Muscle of arm (tissue), 12 donors: Measurements from ENCODE around the gene KCNQ1. TPM values are rescaled to one million over a fixed set of nuclear protein-coding genes. Genes with fewer than 3 reads are reported as not detected.
"Not testable (repeated sequence)": the region's sequence is repeated elsewhere in the genome, so short reads cannot be mapped to it uniquely, and the experiment has no call there.

Experiments used
- DNase-seq: peaks from one replicate; pipeline ENCODE4 v3.0.0-alpha.2; 2013
- polyA plus RNA-seq, 12 donors: library from polyadenylated mRNA; unstranded; fragments of 120-200 nt; gene quantifications; one replicate each; pipeline ENCODE4 v1.2.1, GENCODE V29; 2013; ENCODE audit not compliant: insufficient read length in 12 of 12

The KCNQ1 gene
- polyA plus RNA-seq, 12 donors = 1.3 to 2.5 (median 2.0) TPM; not detected in 2

DNA sequence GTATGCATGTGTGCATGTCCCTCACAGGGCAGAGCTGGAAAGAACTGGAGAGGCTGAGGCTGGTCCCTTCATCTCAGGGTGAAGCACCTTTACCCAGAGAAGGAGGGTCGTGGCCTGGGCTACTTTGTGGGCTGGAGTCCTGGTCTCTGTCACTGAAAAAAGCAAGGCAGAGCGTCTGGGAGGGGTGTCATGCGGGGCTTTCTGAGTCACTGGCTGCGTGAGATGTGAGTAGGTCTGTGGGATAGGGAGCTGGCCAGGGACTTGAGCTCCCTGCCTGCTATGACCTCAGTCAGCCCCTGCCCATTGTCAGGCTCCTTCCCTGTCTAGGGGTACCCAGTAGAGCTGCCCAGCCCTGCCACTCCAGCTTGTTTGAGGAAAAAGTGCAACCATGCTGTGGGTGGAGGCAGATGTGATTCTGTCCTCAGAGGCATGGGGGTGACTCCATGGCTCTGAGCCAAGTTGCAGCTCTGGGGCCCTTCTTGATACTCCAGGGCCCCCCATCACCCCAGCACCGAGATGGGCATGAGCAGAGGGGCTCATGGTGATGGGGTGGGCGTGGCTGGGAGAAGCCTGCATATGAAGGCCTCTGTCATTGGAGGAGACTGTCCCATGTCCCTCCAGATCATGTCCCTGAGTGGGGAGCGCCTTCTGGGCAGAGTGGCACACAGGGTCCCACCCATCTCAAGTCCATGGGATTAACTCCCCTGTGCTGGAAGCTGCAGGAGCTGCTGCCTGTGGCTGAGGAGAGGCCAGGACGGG is 27.8 kb downstream of the KCNQ1 start:
- DNase-seq = no peak

DNA sequence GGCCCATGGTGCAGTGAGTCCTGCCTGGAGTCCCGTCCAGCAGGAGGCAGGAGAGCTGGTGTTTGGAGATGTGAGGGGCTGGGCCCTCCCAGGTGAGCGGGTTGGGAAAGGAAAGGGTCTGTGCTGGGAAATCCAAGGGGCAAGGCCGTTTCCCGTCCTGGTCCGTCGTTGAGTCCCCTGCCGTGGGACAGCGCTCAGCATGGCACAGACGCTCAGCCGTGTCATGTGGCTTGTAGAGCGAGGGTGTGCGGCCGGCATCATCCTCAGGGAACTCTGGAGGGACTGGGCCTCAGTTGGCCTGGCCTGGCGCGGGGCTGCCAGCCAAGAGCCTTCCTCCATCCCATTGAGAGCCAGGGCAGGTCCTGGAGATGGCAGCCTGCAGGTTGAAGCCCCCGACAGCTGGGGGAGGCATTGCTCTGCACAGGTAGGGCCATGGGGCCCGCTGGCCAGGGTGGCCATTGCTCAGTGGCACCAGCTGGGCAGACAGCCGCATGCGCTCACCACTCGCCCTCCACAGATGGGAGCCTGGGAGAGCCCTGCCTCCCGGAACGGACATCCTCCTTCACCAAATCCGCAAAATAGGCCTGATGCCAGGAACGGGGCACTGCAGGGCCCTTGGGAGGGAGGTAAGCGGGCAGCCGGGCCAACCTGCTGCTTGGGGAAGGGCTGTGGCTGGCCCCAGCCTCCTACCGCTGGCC is 28.7 kb downstream of the KCNQ1 start:
- no peak for DNase-seq

DNA sequence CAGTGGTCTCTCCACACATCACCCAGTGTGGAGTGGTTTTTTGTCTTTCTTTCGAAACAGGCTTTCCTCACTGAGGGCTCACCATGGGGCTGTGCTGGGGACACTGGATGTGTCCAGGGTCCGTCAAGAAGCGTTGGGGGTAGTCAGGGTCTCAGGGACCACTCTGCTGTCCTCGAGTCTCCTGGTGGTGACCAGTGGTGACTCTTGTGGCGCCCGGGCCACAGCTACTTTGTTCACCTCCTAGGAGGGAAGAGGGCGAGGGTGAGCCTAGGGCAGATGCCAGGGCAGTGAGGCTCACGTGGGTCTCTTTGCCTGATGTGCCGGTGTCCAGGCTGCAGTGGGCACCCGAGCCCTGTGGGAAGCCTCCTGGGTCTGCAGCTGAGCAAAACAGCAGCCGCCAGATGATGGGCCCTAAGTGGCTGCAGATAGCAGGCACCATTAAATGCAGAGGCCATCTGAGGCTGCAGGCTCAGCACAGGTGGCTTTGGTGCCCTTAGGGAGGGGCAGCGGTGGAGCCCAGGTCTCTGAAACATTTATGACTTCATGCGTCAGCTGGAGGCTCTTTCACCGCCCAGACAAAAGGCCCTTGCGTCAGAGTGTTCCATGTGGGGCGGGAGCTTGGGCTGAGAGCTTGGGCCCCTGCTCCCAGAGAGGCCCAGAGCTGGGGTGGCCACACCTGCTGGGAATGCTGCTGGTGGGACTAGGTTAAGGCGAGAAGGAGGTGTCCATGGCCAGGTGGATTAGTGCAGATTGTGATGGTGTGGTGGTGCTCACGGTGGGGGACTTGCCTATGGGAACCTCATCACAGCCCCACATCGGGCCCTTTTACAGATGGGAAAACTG is 29.5 kb downstream of the KCNQ1 start:
- DNase-seq = no peak

- DNase-seq = no peak
Observed at GRCh38 chr11:2475136-2475918, 30.5 kb downstream of the KCNQ1 start.

GRCh38 chr11:2477254-2477653 is 32.4 kb downstream of the KCNQ1 start:
- DNase-seq = no peak

GRCh38 chr11:2477936-2478335 is 33.1 kb downstream of the KCNQ1 start:
- no peak for DNase-seq

GRCh38 chr11:2480067-2480873 is 35.5 kb downstream of the KCNQ1 start:
- DNase-seq = not testable (repeated sequence)

DNA sequence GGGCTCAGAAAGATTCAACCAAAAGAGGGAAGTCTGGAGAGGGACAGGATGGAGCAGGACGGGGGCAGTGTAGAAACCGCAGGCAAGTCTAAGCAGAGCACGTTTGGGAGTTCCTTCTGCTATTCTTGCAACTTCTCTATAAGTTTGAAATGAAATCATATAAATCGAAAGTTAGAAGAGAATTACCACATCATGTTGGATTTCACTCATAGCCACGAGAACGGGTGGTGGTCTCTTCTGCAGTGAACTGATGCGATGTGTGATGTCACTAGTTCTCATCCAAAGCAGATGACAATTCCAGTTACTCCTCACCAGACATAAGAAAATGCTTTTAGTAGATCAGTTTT is 36.0 kb downstream of the KCNQ1 start:
- no peak for DNase-seq

- no peak for DNase-seq
Observed at GRCh38 chr11:2481253-2481652, 36.4 kb downstream of the KCNQ1 start.

GRCh38 chr11:2482204-2482603 is 37.4 kb downstream of the KCNQ1 start:
- no peak for DNase-seq

GRCh38 chr11:2482745-2483144 is 37.9 kb downstream of the KCNQ1 start:
- no peak for DNase-seq

DNA sequence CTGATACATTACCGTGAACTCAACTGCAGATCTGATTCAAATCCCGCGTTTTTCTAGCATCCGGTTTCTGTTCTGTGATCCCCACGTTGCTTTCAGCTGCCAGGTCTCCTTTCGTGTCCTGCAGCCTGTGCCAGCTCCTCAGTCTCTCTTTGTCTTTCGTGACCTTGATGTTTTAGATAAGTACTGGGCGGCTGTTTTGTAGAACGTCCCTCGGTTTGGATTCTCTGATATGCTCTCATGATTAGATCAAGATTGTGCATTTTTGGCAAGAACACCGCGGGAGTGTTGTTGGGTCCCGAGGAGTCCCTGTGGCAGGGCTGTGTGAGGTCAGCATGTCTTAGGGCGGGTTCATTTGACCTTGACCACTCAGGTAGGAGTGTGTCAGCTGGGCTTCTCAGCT is 38.6 kb downstream of the KCNQ1 start:
- DNase-seq = no peak

DNA sequence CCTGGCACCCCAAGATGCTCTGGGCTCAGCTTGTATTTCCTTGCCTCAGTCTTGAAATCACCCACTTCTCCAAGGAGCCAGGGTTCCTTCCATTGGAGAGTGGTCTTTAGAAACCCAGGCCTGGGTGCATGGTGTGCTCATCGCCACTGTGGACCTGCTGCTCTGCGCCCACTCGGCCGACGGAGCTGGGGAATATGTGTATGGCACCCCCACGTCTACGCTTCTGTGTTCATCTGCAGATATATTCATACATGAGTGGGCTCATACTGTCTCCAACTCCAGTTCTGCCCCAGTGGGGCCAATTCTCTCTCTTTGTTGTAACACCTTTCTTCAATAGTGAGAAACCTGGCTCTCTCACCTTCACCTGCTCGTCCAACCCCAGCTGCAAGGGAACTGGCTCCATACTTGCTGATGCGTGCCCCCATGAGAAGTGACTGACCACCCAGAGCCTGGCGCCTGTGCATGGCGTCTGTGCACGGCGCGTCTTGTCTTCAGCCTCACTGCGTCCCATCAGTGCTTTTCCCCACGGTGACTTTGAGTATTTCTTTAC is 39.8 kb downstream of the KCNQ1 start:
- no peak for DNase-seq

DNA sequence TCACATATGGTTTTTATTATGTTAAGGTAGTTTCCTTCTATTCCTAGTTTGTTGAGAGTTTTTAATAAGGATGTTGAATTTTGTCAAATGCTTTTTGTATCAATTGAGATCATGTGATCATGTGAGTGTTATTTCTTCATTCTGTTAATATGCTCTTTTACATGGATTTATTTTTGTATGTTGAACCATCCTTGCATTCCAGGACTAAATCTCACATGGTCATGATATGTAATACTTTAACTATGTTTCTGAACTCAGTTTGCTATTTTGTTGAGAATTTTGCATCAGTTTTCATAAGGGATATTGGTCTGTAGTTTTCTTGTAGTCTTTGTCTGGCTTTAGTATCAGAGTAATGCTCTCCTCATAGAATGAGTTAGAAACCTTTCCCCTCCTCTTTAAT is 43.2 kb downstream of the KCNQ1 start:
- no peak for DNase-seq

GRCh38 chr11:2489083-2489482 is 44.3 kb downstream of the KCNQ1 start:
- no peak for DNase-seq

- DNase-seq = not testable (repeated sequence)
Observed at GRCh38 chr11:2497951-2498350, 53.1 kb downstream of the KCNQ1 start.

DNA sequence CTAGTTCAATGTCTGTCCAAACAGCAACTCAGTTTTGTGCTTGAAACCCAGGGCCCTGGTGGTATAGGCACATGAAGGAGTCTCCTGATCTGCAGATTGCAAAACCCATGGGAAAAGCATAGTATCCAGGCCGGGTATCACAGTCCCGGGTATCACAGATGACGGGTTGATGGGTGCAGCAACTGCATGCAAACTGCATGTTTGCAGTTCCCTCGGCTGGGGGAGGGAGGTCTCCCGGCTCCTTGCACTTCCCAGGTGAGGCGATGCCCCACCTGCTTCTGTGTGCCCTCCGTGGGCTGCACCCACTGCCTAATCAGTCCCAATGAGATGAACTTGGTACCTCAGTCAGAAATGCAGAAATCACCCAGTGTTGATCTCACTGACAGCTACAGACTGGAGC is 53.9 kb downstream of the KCNQ1 start:
- no peak for DNase-seq

GRCh38 chr11:2507212-2507901 is 62.5 kb downstream of the KCNQ1 start:
- DNase-seq = no peak

GRCh38 chr11:2507945-2508749 is 63.3 kb downstream of the KCNQ1 start:
- DNase-seq = no peak
